ENCODE measurements around the gene CTU2.

- TF ChIP-seq SRF (IDR thresholded peaks at IDR 0.05; ENCODE audit: low read depth, low read length) (no peak), PHF8 (conservative IDR thresholded peaks at IDR 0.05; ENCODE audit: low read depth, low read length) (no peak), BACH1 (IDR thresholded peaks at IDR 0.05; ENCODE audit: low read length) (no peak), EP300 (IDR thresholded peaks at IDR 0.05; ENCODE audit: borderline replicate concordance in 1 of 2, low read depth in 2 of 2, low read length in 2 of 2) (no peak), BCL11A (IDR thresholded peaks at IDR 0.05; ENCODE audit: low read depth in 2 of 2, low read length in 2 of 2) (no peak), EZH2 (IDR thresholded peaks at IDR 0.05; ENCODE audit: low read depth, low read length, severe bottlenecking) (no peak), GTF2F1 (IDR thresholded peaks at IDR 0.05; ENCODE audit: borderline replicate concordance, low read depth, low read length) (no peak), EGR1 (IDR thresholded peaks at IDR 0.05; ENCODE audit: borderline replicate concordance, low read depth, low read length) (no peak), JUND (IDR thresholded peaks at IDR 0.05; ENCODE audit: low read length) (no peak), CTCF (IDR thresholded peaks at IDR 0.05; ENCODE audit: control extremely low read depth in 1 of 3, insufficient read depth in 1 of 3, low read depth in 1 of 3, low read length in 3 of 3) (no peak)
Observed at GRCh38 chr16:88678224-88678979, 27.9 kb upstream of the CTU2 start.

All from H1 (cell line).